HG03108 (cell line): Measurements from ENCODE around the gene OTX1.
"Not testable (repeated sequence)": the region's sequence is repeated elsewhere in the genome, so short reads cannot be mapped to it uniquely, and the experiment has no call there.

Experiments used
- ATAC-seq: cut with Tn5 transposase; IDR thresholded peaks from one replicate; pipeline ENCODE4 v1.9.1; 2021; ENCODE audit warnings: moderate library complexity; ENCODE audit not compliant: unreplicated experiment

OTX1 gene

GRCh38 chr2:63050334-63051041, at the start of gene OTX1:
OTX1 (plus strand) TSS chr2:63050830; CDS start chr2:63052991, 2,161 bp downstream.
- ATAC-seq, result peak; percentile 59

- no peak for ATAC-seq
Measured at GRCh38 chr2:63001576-63001975, 49.1 kb upstream of the OTX1 start.

- no peak for ATAC-seq
Measured at GRCh38 chr2:63003351-63003750, 47.3 kb upstream of the OTX1 start.

GRCh38 chr2:63007813-63008458, 42.7 kb upstream of the OTX1 start:
- ATAC-seq, result no peak

- ATAC-seq, result no peak
Measured at GRCh38 chr2:63008838-63009237, 41.8 kb upstream of the OTX1 start.

GRCh38 chr2:63009490-63009889, 41.1 kb upstream of the OTX1 start:
- no peak for ATAC-seq

GRCh38 chr2:63012541-63012940, 38.1 kb upstream of the OTX1 start:
- ATAC-seq, result no peak

- ATAC-seq, result no peak
Measured at GRCh38 chr2:63013438-63013837, 37.2 kb upstream of the OTX1 start.

GRCh38 chr2:63015389-63015788, 35.2 kb upstream of the OTX1 start:
- ATAC-seq, result no peak

GRCh38 chr2:63018439-63018838, 32.2 kb upstream of the OTX1 start:
- ATAC-seq, result no peak

GRCh38 chr2:63019686-63020085, 30.9 kb upstream of the OTX1 start:
- ATAC-seq, result not testable (repeated sequence)

GRCh38 chr2:63023444-63023843, 27.2 kb upstream of the OTX1 start:
- no peak for ATAC-seq

GRCh38 chr2:63027220-63027619, 23.4 kb upstream of the OTX1 start:
- ATAC-seq, result no peak

- no peak for ATAC-seq
Measured at GRCh38 chr2:63029058-63029457, 21.6 kb upstream of the OTX1 start.

- no peak for ATAC-seq
Measured at GRCh38 chr2:63034526-63034925, 16.1 kb upstream of the OTX1 start.

GRCh38 chr2:63035169-63035568, 15.5 kb upstream of the OTX1 start:
- ATAC-seq, result no peak

- no peak for ATAC-seq
Measured at GRCh38 chr2:63035660-63036059, 15.0 kb upstream of the OTX1 start.

- ATAC-seq, result no peak
Measured at GRCh38 chr2:63038034-63038433, 12.6 kb upstream of the OTX1 start.

- no peak for ATAC-seq
Measured at GRCh38 chr2:63040586-63040985, 10.0 kb upstream of the OTX1 start.

GRCh38 chr2:63041592-63041991, 9.0 kb upstream of the OTX1 start:
- no peak for ATAC-seq

- no peak for ATAC-seq
Measured at GRCh38 chr2:63044362-63045327, 6.0 kb upstream of the OTX1 start.

- ATAC-seq, result no peak
Measured at GRCh38 chr2:63046552-63046951, 4.1 kb upstream of the OTX1 start.
